IPS DF 4.7 (cell line): ENCODE measurements around the gene VRTN.
"Not testable (repeated sequence)": the region's sequence is repeated elsewhere in the genome, so short reads cannot be mapped to it uniquely, and the experiment has no call there.

Experiments
- DNase-seq: peaks from one replicate; pipeline ENCODE4 v3.0.0-alpha.2; 2013; ENCODE audit warnings: low spot score; ENCODE audit errors: extremely low read depth

VRTN gene

DNA sequence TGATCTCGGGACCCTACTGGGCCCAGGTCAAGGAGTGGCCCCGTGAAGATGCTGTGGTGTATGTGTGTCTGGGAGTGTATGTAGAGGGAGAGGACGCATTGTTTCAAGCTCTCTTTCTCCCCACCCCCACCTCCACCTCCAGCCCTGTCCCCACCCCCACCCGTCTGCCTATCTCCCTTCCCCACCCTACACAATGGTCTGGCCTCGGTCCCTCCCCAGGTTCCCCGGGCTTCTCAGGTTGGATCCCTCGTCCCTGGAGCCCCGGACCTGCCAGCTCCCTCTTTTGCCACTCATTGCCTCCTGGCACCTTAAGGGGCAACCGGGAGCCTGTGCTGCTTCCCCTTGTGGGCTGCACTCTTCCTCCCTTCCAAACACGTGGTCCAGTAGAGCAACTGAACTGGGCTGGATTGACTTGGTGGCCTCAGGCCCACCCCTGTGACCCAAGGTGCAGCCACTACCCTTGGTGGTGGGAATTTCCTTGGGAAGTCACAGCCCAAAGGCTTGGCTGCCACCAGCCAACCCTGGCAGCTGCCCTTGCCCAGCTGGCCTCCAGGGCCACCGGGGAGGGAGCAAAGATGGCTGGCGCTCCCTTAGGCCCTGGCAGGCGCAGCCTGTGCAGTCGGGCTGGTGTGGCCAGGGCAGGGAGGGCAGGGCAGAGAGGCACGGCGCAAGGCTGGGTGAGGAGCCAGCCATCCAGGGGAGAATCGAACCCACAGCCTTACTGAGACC is 628 bp downstream of the VRTN start:
- no peak for DNase-seq

DNA sequence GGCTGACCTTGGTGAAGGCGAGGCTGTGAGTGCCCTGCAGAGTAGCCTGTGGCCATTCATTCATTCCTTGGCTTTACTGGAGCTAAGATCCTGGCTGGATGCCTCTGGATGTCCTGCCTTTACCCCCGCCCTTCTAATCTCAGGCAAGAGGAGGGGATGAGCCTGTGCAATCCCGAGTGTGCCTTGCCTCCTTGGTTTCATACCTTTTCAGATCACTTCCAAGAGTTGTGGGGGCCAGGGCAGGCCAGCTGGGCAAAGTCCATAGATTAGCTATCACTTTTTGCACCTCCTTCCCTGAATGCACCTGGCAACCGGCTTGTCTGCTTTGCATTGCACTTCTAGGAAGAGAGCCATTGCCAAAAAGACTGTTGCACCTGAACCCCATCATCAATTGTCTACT is 1.5 kb downstream of the VRTN start:
- DNase-seq = no peak

DNA sequence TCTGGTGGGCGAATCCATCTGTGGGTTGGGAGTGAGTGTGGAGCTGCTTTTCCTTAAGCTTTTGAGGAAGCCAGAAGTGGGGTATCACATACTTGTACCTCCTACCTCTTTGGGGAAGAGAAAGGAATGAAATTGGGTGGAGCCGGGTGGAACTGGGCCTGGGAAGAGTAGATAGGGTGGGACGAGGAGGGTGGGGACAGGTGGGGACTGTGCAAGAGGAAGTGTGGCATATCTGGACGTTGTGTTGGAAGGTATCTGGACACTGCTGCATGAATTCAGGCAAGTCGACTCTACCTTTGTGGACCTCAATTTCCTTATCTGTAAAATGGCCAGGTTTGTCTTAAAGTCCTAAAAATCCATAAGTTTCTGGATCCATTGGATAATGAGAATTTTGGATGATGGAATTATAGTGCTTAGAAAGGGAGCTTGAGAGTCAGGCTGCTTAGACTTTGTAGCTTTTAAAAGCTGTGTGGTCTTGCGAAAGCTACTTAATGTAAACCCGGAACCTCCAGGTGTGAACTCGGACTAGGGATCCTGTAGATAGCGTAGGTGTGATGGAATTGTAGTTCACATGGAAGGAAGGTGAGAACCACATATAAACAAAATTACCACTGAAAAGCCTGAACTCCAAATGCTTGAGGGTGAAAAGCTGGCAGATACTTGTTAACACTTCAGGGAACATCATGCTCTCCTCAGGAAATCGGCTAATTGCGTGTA is 2.1 kb downstream of the VRTN start:
- DNase-seq = no peak

DNA sequence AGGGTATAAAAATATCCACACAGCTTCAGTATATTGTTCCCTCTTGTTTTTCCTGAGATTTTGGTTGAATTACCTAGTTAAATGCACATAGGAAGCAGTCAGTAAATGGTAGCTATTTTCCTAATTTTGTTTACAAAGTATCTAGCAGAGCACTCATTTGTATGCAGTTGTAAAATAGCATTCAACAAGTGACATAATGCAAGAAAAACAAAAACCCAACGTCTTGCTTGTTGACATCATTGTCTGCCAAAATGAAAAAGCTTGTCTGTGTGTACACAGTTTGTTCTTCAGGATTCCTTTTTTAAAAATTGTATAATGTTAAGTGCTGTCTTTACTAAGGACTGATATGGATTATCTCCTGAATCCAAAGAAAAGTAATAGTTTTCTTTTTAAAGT is 2.7 kb downstream of the VRTN start:
- no peak for DNase-seq

DNA sequence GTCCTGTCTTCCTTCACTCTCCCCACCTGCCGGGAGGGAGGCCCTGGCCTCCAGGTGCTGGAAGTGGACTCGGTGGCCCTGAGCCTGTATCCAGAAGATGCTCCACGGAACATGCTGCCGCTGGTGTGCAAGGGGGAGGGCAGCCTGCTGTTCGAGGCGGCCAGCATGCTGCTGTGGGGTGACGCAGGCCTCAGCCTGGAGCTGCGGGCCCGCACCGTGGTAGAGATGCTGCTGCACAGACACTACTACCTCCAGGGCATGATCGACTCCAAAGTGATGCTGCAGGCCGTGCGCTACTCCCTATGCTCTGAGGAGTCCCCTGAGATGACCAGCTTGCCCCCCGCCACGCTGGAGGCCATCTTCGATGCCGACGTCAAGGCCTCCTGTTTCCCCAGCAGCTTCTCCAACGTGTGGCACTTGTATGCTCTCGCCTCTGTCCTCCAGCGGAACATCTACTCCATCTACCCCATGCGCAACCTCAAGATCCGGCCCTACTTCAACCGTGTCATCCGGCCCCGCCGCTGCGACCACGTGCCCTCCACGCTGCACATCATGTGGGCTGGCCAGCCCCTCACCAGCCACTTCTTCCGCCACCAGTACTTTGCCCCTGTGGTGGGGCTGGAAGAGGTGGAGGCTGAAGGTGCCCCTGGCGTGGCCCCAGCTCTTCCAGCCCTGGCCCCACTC is 8.8 kb downstream of the VRTN start:
- no peak for DNase-seq

DNA sequence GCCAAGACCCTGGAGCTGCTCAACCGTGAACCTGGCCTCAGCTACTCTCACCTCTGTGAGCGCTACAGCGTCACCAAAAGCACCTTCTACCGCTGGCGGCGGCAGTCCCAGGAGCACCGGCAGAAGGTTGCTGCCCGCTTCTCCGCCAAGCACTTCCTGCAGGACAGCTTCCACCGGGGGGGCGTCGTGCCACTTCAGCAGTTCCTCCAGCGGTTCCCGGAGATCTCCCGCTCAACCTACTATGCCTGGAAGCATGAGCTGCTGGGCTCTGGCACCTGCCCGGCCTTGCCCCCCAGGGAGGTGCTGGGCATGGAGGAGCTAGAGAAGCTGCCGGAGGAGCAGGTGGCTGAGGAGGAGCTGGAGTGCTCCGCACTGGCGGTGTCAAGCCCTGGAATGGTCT is 9.3 kb downstream of the VRTN start:
- DNase-seq = no peak

DNA sequence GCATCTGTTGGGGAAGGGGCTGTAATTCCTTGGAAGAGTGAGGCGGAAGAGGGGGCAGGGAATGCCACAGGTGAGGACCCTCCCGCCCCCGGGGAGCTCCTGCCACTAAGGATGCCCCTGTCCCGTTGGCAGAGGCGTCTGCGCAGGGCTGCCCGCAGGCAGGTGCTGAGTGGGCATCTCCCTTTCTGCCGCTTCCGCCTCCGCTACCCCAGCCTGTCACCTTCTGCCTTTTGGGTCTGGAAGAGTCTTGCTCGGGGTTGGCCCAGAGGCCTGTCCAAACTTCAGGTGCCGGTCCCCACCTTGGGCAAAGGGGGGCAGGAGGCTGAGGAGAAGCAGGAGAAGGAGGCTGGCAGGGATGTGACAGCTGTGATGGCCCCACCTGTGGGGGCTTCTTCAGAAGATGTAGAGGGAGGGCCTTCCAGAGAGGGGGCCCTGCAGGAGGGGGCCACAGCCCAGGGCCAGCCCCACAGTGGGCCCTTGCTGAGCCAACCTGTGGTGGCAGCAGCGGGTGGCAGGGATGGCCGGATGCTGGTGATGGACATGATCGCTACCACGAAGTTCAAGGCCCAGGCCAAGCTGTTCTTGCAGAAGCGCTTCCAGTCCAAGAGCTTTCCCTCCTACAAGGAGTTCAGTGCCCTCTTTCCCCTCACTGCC is 10.0 kb downstream of the VRTN start:
- DNase-seq = no peak

DNA sequence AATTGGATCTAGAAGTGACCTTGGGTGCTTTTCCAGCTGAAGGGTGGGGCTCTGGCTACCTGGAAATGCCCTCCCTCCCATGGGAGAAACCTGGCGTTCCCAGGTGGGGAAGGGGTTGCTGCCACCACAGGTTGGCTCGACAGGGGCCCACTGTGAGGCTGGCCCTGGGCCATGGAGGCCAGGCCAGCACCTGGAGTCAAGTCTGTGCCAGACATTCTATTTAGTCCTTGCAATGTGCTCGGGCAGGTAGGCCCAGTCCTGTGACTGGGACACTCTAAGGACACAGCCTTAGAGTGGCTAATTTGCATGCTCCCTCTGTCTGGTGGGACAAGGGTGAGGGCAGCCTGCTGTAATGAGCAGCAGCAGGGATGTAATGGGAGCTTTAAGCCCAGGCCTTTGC is 11.9 kb downstream of the VRTN start:
- no peak for DNase-seq

DNA sequence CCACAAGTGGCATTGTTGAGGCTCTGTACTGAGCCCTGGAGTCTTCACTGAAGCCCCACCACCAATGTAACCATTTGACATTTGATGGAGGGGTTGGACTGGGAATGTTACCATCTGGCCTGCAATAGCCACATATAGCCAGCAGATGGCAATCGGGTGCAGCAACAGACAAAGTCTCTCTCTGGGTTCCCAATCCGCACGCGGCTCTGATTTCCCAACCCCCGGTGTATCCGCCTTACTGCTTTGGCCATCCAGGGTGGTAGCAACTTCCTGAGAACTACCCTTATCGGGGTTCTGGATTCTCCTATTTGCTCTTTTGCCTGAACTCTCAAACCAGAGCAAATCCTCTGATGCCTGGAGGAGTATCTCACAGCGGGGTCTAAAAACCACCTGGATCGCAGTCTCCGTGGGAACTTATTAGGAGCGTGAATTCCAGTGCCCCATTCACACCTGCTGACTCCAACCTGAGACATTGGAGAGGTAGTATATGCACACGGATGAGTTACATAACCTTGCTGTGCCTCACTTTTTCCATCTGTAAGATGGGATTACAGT is 14.2 kb downstream of the VRTN start:
- peak; percentile 92 for DNase-seq

DNA sequence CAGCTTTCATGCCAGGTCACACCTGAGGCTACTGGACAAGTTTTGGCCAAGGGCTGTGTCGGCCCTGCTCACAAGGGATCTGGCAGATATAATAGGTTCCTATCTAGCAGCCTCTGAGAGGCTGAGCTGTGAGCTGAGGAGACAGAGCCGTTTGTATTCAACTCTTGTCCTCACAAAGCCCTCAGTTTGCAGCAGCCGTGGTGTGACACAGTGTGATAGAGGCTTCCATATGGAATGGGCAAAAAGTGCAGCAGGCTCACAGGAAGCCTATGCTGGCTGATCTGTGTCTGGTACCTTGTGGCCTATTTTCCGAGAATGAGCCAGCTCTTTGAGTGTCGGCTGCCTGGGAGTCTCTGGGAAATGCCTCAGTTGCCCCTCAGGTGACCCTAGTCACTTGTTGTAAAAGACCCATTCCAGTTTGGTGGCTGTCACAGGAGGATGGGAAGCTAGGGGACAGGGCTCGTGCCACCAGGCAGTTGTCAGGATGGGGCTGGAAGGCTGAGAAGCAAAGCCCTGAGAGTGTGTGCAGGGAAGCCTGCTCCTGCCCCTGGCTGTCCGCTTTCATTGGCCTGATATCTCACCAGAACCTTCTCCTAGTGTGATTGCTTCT is 16.1 kb downstream of the VRTN start:
- no peak for DNase-seq

DNA sequence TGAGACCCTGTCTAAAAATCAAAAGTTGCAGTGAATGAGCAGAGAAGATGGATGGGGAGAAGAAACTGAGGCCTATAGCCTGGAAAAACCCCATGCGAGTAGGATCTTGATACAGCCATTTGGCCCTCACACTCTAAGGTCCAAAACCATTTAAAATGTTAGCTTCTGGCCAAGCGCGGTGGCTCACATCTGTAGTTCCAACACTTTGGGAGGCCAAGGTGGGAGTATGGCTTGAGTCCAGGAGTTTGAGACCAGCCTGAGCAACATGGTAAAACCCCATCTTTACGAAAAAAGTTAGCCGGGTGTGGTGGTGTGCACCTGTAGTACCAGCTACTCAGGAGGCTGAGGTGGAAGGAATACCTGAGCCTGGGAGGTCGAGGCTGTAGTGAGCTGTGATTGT is 19.8 kb downstream of the VRTN start:
- DNase-seq = no peak

DNA sequence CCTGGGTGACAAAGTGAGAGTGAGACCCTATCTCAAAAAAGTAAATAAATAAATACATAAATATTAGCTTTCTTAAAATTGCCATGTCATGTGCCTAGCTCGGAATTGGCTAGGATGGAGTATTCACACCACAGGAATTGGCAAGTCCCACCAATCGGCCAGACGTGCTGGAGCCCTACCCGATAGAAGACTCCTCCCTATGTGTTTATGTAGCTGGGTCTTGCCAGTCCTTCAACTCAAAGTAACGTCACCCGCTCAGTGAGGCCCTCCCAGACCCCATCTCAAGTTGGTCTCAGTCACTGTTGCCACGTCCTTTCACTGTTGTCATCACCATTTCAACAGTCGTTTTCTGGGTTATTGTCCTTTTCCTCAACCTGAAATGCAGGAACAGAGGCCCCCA is 20.2 kb downstream of the VRTN start:
- no peak for DNase-seq

DNA sequence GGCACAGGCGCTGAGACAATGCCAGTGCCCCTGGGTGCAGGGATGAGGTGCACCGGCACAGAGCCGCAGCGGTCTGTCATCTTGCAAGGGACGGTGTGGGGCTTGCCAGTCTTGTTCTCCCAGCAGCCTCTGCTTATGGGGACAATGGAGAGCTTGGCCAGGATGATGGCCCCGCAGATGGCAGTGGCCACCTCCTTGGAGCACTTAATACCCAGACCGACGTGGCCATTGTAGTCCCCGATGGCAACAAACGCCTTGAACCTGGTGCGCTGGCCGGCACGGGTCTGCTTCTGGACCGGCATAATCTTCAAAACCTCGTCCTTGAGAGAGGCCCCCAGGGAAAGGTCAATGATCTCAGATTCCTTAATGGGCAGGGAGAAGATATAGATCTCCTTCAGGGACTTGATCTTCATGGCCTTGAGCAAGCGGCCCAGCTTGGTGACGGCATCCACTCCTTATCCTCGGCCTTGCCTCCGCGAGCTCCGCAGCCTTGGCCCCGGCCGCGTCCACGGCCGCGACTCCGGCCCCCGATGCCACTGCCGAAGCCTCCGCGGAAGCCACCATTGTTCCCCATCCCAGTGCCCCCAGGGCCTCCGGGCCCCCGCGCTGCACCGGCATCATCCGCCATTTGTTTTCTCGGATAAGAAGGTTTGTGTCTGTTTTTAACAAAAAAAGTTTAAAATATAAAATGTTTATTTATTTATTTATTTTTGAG is 29.9 kb downstream of the VRTN start:
- DNase-seq = no peak

DNA sequence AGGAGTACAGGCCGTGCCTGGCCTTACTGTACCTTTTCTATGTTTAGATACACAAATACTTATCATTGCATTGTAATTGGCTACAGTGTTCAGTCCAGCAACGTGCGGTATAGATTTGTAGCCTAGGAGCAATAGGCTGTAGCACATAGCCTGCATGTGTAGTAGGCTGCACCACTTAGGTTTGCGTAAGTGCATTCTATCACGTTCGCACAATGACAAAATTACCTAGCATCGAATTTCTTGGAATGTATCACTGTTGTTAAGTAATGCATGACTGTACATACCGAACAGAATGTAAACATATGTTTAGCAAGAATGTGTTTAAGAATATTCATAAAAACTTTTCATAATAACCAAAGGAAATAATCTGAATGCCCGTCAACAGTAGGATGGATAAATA is 31.9 kb downstream of the VRTN start:
- no peak for DNase-seq

DNA sequence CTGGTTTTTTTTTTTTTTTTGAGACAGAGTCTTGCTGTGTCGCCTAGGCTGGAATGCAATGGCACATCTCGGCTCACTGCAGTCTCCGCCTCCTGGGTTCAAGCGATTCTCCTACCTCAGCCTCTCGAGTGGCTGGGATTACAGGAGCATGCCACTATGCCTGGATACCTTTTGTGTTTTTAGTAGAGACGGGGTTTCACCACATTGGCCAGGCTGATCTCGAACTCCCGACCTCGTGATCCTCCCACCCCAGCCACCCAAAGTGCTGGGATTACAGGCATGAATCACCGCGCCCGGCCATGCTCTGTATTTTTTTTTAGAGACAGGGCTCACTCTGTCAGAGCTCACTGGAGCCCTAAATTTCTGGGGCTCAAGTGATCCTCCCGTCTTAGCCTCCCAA is 32.6 kb downstream of the VRTN start:
- no peak for DNase-seq

DNA sequence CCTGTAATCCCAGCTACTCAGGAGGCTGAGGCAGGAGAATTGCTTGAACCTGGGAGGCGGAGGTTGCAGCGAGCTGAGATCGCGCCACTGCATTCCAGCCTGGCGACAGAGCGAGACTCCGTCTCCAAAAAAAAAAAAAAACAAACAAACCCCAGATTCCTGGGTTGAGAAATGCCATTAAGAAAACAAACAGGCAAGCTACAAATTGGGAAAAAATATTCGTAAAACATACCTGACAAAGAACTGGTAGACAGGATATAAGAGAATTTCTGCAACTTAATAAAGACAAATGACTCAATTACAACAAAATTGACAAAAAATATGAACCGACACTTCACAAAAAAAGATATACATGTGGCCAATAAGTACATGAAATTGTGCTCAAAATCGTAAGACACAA is 33.3 kb downstream of the VRTN start:
- DNase-seq = not testable (repeated sequence)

DNA sequence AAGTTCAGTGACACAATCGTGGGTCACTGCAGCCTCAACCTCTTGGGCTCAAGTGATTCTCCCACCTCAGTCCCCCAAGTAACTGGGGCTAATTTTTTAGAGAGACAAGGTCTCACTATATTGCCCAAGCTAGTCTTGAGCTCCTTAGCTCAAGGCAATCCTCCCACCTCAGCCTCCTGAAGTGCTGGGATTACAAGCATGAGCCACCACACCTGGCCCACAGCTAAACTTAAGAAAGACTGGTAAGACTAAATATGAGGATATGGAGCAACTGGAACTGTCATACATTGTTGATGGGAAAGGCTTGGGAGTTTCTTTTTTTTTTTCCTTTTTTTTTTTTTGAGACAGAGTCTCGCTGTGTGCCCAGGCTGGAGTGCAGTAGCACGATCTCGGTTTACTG is 34.0 kb downstream of the VRTN start:
- DNase-seq = no peak

DNA sequence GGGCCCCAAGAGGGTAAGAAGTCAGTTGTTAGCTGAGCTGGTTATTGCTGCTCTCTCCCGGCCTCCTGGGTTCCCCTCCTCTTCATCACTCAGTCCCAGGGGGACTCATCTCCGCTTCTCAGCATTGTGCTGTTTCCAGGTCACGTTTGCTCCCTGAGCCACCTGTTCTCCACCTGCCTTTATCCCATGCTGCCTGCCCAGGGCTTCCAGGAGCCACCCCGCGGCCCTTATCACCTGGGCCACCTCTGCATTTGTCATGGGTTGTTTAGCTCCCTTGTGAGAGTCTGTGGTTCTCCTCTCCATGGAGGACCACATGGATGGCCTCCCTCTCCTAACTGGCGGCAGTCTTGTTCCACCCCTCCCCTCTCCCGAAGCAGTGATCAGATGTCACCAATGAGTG is 41.7 kb downstream of the VRTN start:
- DNase-seq = no peak

DNA sequence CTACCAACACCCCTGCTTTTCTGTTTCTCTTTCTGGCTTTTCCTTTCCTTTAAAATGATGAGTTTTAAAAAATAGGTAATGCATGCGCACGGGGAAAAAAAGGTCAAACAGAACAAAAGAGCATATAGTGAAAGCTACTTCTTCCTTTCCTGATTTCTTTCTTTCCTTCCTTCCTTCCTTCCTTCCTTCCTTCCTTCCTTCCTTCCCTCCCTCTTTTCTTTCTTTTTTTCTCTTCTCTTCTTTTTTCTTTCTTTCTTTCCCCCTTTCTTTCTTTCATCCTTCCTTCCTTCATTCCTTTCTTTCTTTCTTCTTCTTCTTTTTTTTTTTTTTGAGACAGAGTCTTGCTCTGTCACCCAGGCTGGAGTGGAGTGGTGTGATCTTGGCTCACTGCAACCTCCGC is 42.2 kb downstream of the VRTN start:
- not testable (repeated sequence) for DNase-seq

DNA sequence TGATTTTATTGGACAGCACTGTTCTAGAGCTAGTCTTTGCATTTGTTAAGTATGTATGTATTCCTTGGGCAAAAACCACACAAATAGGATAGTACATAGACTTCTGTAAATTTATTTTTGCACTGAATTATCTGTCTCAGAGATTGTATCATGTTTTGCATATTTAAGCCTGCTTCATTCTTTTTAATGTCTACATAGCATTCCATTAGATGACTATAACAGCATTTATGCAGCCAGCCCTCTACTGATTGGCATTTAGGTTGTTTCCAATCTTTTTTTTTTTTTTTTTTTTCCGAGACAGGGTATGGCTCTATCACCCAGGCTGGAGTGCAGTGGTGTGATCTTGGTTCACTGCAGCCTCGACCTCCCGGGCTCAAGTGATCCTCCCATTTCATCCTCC is 43.2 kb downstream of the VRTN start:
- DNase-seq = no peak
